Cardiac muscle cell (in vitro differentiated cells and primary cell): ENCODE data around the gene COMTD1. TPM values are rescaled to one million over a fixed set of nuclear protein-coding genes. Genes with fewer than 3 reads are reported as not detected.
"Not testable (repeated sequence)": the region's sequence is repeated elsewhere in the genome, so short reads cannot be mapped to it uniquely, and the experiment has no call there.

Source experiments
- DNase-seq, 2 donors: peaks; one replicate each; pipeline versions ENCODE4 v3.0.0 to v3.0.0-alpha.2; 2010 to 2017; ENCODE audit warnings: low read depth in 1 of 2, low spot score in 1 of 2
- H3K27ac ChIP-seq: fragments of 200-600 bp; sonication (generic); 2 replicates; pipeline ENCODE4 v1.5.1; 2016
- H3K27me3 ChIP-seq: fragments of 200-600 bp; sonication (generic); 2 replicates; pipeline ENCODE4 v1.6.0; 2016; ENCODE audit warnings: control low read depth
- H3K36me3 ChIP-seq: fragments of 200-600 bp; sonication (generic); 2 replicates; pipeline ENCODE4 v1.5.1; 2016; ENCODE audit warnings: control low read depth
- H3K4me1 ChIP-seq: fragments of 200-600 bp; sonication (generic); 2 replicates; pipeline ENCODE4 v1.8.1; 2017; ENCODE audit warnings: low read depth, mild to moderate bottlenecking, mixed run types
- H3K4me3 ChIP-seq: fragments of 200-600 bp; sonication (generic); 2 replicates; pipeline ENCODE4 v1.5.1; 2016; ENCODE audit warnings: mild to moderate bottlenecking
- H3K9me3 ChIP-seq: fragments of 200-600 bp; sonication (generic); 2 replicates; pipeline ENCODE4 v1.5.1; 2017; ENCODE audit warnings: low read depth, mild to moderate bottlenecking, control low read depth
- CTCF ChIP-seq: IDR thresholded peaks from 2 replicates; pipeline ENCODE4 v1.5.1; 2012; ENCODE audit warnings: low read depth, mild to moderate bottlenecking, low read length
- polyA plus RNA-seq: library from polyadenylated mRNA; unstranded; fragments of >200 nt; fragmentation: Nextera tagmentation; extraction: Ambion mirVana; gene quantifications from 2 replicates; pipeline ENCODE4 v1.2.1, GENCODE V29; 2016
- total RNA-seq: library from RNA; depleted of rRNA; stranded (reverse); fragments of >200 nt; gene quantifications from 2 replicates; pipeline ENCODE4 v1.2.3, GENCODE V29; 2016

The COMTD1 gene
- total and polyA plus RNA-seq, 2 experiments from 2014 or later = 42.0 to 66.1 TPM

GRCh38 chr10:75223507-75223906 lies 12.2 kb downstream of the COMTD1 start:
- Histone ChIP-seq H3K36me3 (peaks cover 59% of the 10 kb centered on the region), H3K4me1 (peaks cover 35% of the 10 kb centered on the region), H3K4me3 (no peak overlapping the region), H3K27ac (peak overlapping the region; percentile 100), H3K9me3 (no peaks in the 10 kb centered on the region), H3K27me3 (no peaks in the 10 kb centered on the region)
- no peak for DNase-seq
- TF ChIP-seq CTCF = no peak

- Histone ChIP-seq H3K4me1 (peaks cover 36% of the 10 kb centered on the region), H3K27ac (peak overlapping the region; percentile 100), H3K36me3 (peaks cover 74% of the 10 kb centered on the region)
- not testable (repeated sequence) for H3K4me3 ChIP-seq, H3K27me3 ChIP-seq, DNase-seq, H3K9me3 ChIP-seq
These were observed 14.3 kb downstream of the COMTD1 start for GRCh38 chr10:75221492-75221891.

- no peak for DNase-seq
- peak overlapping the region; percentile 42 for H3K27ac ChIP-seq
- no peaks in the 10 kb centered on the region for H3K9me3 ChIP-seq
- H3K4me1 ChIP-seq = peaks cover 27% of the 10 kb centered on the region
- no peak overlapping the region for H3K4me3 ChIP-seq
- H3K36me3 ChIP-seq = peaks cover 82% of the 10 kb centered on the region
- no peaks in the 10 kb centered on the region for H3K27me3 ChIP-seq
- TF ChIP-seq CTCF = no peak
These were observed 15.5 kb downstream of the COMTD1 start for GRCh38 chr10:75220274-75220673.

GRCh38 chr10:75212343-75212742 lies 23.4 kb downstream of the COMTD1 start:
- Histone ChIP-seq H3K27me3 (no peaks in the 10 kb centered on the region), H3K4me1 (peaks cover 33% of the 10 kb centered on the region), H3K36me3 (peaks cover 50% of the 10 kb centered on the region), H3K4me3 (peak overlapping the region; percentile 72), H3K27ac (no peak overlapping the region), H3K9me3 (no peaks in the 10 kb centered on the region)
- no peak for DNase-seq
- no peak for TF ChIP-seq CTCF

- H3K4me1 ChIP-seq = peaks cover 31% of the 10 kb centered on the region
- H3K27me3 ChIP-seq = no peaks in the 10 kb centered on the region
- no peak for TF ChIP-seq CTCF
- no peaks in the 10 kb centered on the region for H3K9me3 ChIP-seq
- H3K4me3 ChIP-seq = peak overlapping the region; percentile 72
- DNase-seq = peak; percentile 55 to 58
- H3K27ac ChIP-seq = peak overlapping the region; percentile 100
- peaks cover 39% of the 10 kb centered on the region for H3K36me3 ChIP-seq
These were observed 24.6 kb downstream of the COMTD1 start for GRCh38 chr10:75211007-75211691.

- H3K9me3 ChIP-seq = no peaks in the 10 kb centered on the region
- no peaks in the 10 kb centered on the region for H3K27me3 ChIP-seq
- peaks cover 31% of the 10 kb centered on the region for H3K4me1 ChIP-seq
- peak within 1 kb of the TSS; percentile 100 for H3K27ac ChIP-seq
- TF ChIP-seq CTCF = no peak
- H3K36me3 ChIP-seq = peaks cover 34% of the 10 kb centered on the region
- DNase-seq = peak; percentile 92 to 93
- peak within 1 kb of the TSS; percentile 72 for H3K4me3 ChIP-seq
These were observed 25.3 kb downstream of the COMTD1 start, which contains the start of gene VDAC2 for GRCh38 chr10:75210282-75211006. VDAC2 (plus strand) TSS chr10:75210796; CDS start chr10:75211159, 363 bp downstream.
